Vagina (tissue), 2 donors: ENCODE data around the gene FPGS.

ENCODE experiments used
- CTCF ChIP-seq, 3 experiments: fragments of 450-650 bp in 2 of 3; fragments of 200-600 bp in 1 of 3; sonication (generic) in 1 of 3; IDR thresholded peaks; one replicate each; pipeline ENCODE4 v1.5.1; 2017 to 2019; ENCODE audit warnings: antibody characterized with exemption in 3 of 3, mild to moderate bottlenecking in 2 of 3, moderate library complexity in 2 of 3
- POLR2A ChIP-seq, 2 donors: fragments of 450-650 bp; IDR thresholded peaks; one replicate each; pipeline ENCODE4 v1.6.1; 2017; ENCODE audit warnings: antibody characterized with exemption in 2 of 2, mild to moderate bottlenecking in 2 of 2, moderate library complexity in 2 of 2

- TF ChIP-seq CTCF (IDR thresholded peaks at IDR 0.05), result no peak
- no peak for TF ChIP-seq POLR2A (IDR thresholded peaks at IDR 0.05)
Observed at GRCh38 chr9:127858041-127858512, 55.4 kb downstream of the FPGS start.
